Natural killer cell (primary cell): ENCODE data around the gene MBD3. TPM values are rescaled to one million over a fixed set of nuclear protein-coding genes. Genes with fewer than 3 reads are reported as not detected.

Experiments used
- ATAC-seq, 3 donors: fragments of 150-1000 bp in 2 of 3; fragments of 200-7000 bp in 1 of 3; cut with Tn5 transposase; 1 replicate in 1 of 3; 2 replicates in 2 of 3; pipeline ENCODE4 v1.10.0; 2021; ENCODE audit warnings: mild to moderate bottlenecking in 2 of 3, moderate library complexity in 2 of 3
- DNase-seq, 2 donors: peaks; one replicate each; pipeline versions ENCODE4 v3.0.0 to v3.0.0-alpha.2; 2013 to 2021; ENCODE audit warnings: mixed read lengths in 1 of 2
- H3K27ac ChIP-seq: one replicate; pipeline ENCODE4 v1.5.1; 2013; ENCODE audit warnings: mild to moderate bottlenecking, low read length
- H3K27me3 ChIP-seq: one replicate; pipeline ENCODE4 v1.6.1; 2013; ENCODE audit warnings: low read length; ENCODE audit not compliant: control insufficient read depth, insufficient read depth
- H3K36me3 ChIP-seq: one replicate; pipeline ENCODE4 v1.6.1; 2013; ENCODE audit warnings: low read length; ENCODE audit not compliant: control insufficient read depth, insufficient read depth
- H3K4me1 ChIP-seq: one replicate; pipeline ENCODE4 v1.6.1; 2013; ENCODE audit warnings: low read length; ENCODE audit not compliant: control insufficient read depth, insufficient read depth
- H3K4me3 ChIP-seq: one replicate; pipeline ENCODE4 v1.5.1; 2013; ENCODE audit warnings: low read length
- H3K9me3 ChIP-seq: one replicate; pipeline ENCODE4 v1.6.1; 2013; ENCODE audit warnings: low read length; ENCODE audit not compliant: control insufficient read depth, insufficient read depth
- H3K27ac Mint-ChIP-seq, 2 donors: one replicate each; pipeline ENCODE4 v1.8.0; 2022; ENCODE audit warnings: mild to moderate bottlenecking in 2 of 2, mixed read lengths in 2 of 2, moderate library complexity in 1 of 2
- H3K27me3 Mint-ChIP-seq, 2 donors: one replicate each; pipeline ENCODE4 v1.8.0; 2022; ENCODE audit warnings: low read depth in 2 of 2, mixed read lengths in 2 of 2
- H3K36me3 Mint-ChIP-seq: one replicate; pipeline ENCODE4 v1.8.0; 2022; ENCODE audit warnings: mixed read lengths
- H3K4me1 Mint-ChIP-seq, 2 donors: one replicate each; pipeline ENCODE4 v1.8.0; 2022; ENCODE audit warnings: mixed read lengths in 2 of 2
- H3K4me3 Mint-ChIP-seq: one replicate; pipeline ENCODE4 v1.8.0; 2022; ENCODE audit warnings: mild to moderate bottlenecking, moderate library complexity, mixed read lengths
- H3K9me3 Mint-ChIP-seq, 2 donors: one replicate each; pipeline ENCODE4 v1.8.0; 2022; ENCODE audit warnings: mixed read lengths in 2 of 2
- CTCF ChIP-seq: fragments of 200-600 bp; IDR thresholded peaks from one replicate; pipeline ENCODE4 v1.8.0; 2022; ENCODE audit warnings: antibody characterized with exemption
- WGBS: methylation state at CpG from one replicate; pipeline ENCODE4 v1.1.7; 2013; ENCODE audit warnings: missing lambda C conversion rate; ENCODE audit not compliant: insufficient coverage; 5-methylcytosine and 5-hydroxymethylcytosine counted together
- intact Hi-C: fragments of 100-400 bp; cut with micrococcal nuclease; formaldehyde crosslinking; loops from one replicate; pipeline ENCODE4 v1.14.2; 2022
- total RNA-seq, 4 donors: library from RNA; stranded (reverse); fragments of 120-200 nt in 1 of 4; gene quantifications; one replicate each; pipeline versions ENCODE4 v1.2.3 to v1.2.4, GENCODE V29; 2013 to 2022

Gene MBD3
- total RNA-seq, 3 donors from 2014 or later (not counting 1 experiment from before 2014, with no cell fraction given): 55.9 to 66.7 (median 59.0) TPM

- WGBS: 90% methylated on average over 19 of the region's 19 CpGs
- H3K4me3 Mint-ChIP-seq: no peak overlapping the region
- H3K27ac Mint-ChIP-seq: no peak overlapping the region
- intact Hi-C loops: no loop called here
- Histone ChIP-seq H3K36me3 (peaks cover 21% of the 10 kb centered on the region), H3K27me3 (no peaks in the 10 kb centered on the region), H3K4me1 (no peaks in the 10 kb centered on the region), H3K27ac (no peak overlapping the region), H3K4me3 (no peak overlapping the region), H3K9me3 (no peaks in the 10 kb centered on the region)
- no peaks in the 10 kb centered on the region for H3K27me3 Mint-ChIP-seq
- no peak for DNase-seq
- no peak for ATAC-seq
- TF ChIP-seq CTCF: no peak
- no peaks in the 10 kb centered on the region for H3K36me3 Mint-ChIP-seq
- H3K4me1 Mint-ChIP-seq: peaks cover 0 to 13% of the 10 kb centered on the region in 2 donors
- no peaks in the 10 kb centered on the region for H3K9me3 Mint-ChIP-seq
Observed at GRCh38 chr19:1621021-1621420, 28.4 kb upstream of the MBD3 start.

- Mint-ChIP-seq H3K27me3 (no peaks in the 10 kb centered on the region), H3K9me3 (no peaks in the 10 kb centered on the region), H3K36me3 (no peaks in the 10 kb centered on the region), H3K4me1 (peaks cover 0 to 13% of the 10 kb centered on the region in 2 donors), H3K27ac (no peak overlapping the region), H3K4me3 (no peak overlapping the region)
- 91% methylated on average over 11 of the region's 11 CpGs for WGBS
- Histone ChIP-seq H3K36me3 (peaks cover 23% of the 10 kb centered on the region), H3K27me3 (no peaks in the 10 kb centered on the region), H3K4me3 (no peak overlapping the region), H3K4me1 (no peaks in the 10 kb centered on the region), H3K9me3 (no peaks in the 10 kb centered on the region), H3K27ac (no peak overlapping the region)
- ATAC-seq: no peak
- no peak for DNase-seq
- no peak for TF ChIP-seq CTCF
- intact Hi-C loops: no loop called here
Observed at GRCh38 chr19:1620502-1620901, 27.8 kb upstream of the MBD3 start.

- no peak overlapping the region for H3K4me3 Mint-ChIP-seq
- H3K36me3 ChIP-seq: peaks cover 29% of the 10 kb centered on the region
- H3K4me1 ChIP-seq: no peaks in the 10 kb centered on the region
- no peak overlapping the region for H3K27ac Mint-ChIP-seq
- H3K9me3 ChIP-seq: no peaks in the 10 kb centered on the region
- H3K27me3 ChIP-seq: no peaks in the 10 kb centered on the region
- TF ChIP-seq CTCF: no peak
- 96% methylated on average over 18 of the region's 18 CpGs for WGBS
- no peaks in the 10 kb centered on the region for H3K36me3 Mint-ChIP-seq
- peaks cover 0 to 11% of the 10 kb centered on the region in 2 donors for H3K4me1 Mint-ChIP-seq
- H3K9me3 Mint-ChIP-seq: no peaks in the 10 kb centered on the region
- H3K27me3 Mint-ChIP-seq: no peaks in the 10 kb centered on the region
- DNase-seq (no peak), ATAC-seq (no peak)
- intact Hi-C loops: no loop called here
- H3K27ac ChIP-seq: no peak overlapping the region
- H3K4me3 ChIP-seq: no peak overlapping the region
Observed at GRCh38 chr19:1619703-1620102, 27.0 kb upstream of the MBD3 start.

- Histone ChIP-seq H3K4me1 (no peaks in the 10 kb centered on the region), H3K27ac (no peak overlapping the region), H3K27me3 (no peaks in the 10 kb centered on the region), H3K9me3 (no peaks in the 10 kb centered on the region), H3K4me3 (no peak overlapping the region), H3K36me3 (peaks cover 32% of the 10 kb centered on the region)
- no peak for DNase-seq
- intact Hi-C loops: no loop called here
- Mint-ChIP-seq H3K27me3 (no peaks in the 10 kb centered on the region), H3K36me3 (no peaks in the 10 kb centered on the region), H3K9me3 (no peaks in the 10 kb centered on the region), H3K27ac (no peak overlapping the region), H3K4me1 (peaks cover 0 to 7% of the 10 kb centered on the region in 2 donors), H3K4me3 (no peak overlapping the region)
- TF ChIP-seq CTCF: no peak
- ATAC-seq: no peak
- 96% methylated on average over 26 of the region's 26 CpGs for WGBS
Observed at GRCh38 chr19:1619094-1619439, 26.4 kb upstream of the MBD3 start.
